Middle frontal gyrus (tissue), 1 donor: ENCODE results near the gene CHMP6.
"Not testable (repeated sequence)": the region's sequence is repeated elsewhere in the genome, so short reads cannot be mapped to it uniquely, and the experiment has no call there.

ENCODE experiments used
- DNase-seq: peaks from one replicate; pipeline ENCODE4 v3.0.0-alpha.2; 2015; ENCODE audit warnings: low spot score; ENCODE audit errors: extremely low spot score

The CHMP6 gene

GRCh38 chr17:81011951-81012350 lies 20.3 kb downstream of the CHMP6 start:
- DNase-seq: no peak

- DNase-seq: no peak
Measured at GRCh38 chr17:81012574-81013447, 21.2 kb downstream of the CHMP6 start.

DNA sequence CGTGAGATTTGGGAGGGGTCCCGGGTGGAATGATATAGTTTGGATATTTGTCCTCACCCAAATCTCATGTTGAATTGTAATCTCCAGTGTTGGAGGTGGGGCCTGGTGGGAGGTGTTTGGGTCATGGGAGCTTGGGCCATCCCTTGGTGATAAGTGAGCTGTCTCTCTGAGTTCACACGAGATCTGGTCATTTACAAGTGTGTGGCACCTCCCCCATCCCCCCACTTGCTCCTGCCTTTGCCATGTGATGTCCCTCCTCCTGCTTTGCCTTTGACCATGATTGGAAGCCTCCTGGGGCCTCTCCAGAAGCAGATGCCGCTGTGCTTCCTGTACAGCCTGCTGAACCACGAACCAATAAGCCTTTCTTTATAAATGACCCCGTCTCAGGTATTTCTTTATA lies 22.0 kb downstream of the CHMP6 start:
- no peak for DNase-seq

DNA sequence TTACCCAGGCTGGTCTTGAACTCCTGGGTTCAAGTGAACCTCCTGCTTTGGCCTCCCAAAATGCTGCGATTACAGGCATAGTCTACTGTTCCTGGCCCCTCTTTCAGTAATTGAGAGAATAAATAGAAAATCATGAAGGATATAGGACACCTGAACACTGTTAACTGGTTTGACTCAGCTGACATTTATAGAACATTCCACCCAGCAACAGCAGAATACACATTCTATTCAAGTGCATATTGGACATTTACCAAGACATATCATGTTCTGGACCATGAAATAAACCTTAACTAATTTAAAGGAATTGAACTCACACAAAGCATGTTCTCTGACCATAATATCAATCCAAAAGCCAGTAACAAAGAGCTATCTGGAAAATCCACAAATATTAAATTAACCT lies 23.5 kb downstream of the CHMP6 start:
- no peak for DNase-seq

DNA sequence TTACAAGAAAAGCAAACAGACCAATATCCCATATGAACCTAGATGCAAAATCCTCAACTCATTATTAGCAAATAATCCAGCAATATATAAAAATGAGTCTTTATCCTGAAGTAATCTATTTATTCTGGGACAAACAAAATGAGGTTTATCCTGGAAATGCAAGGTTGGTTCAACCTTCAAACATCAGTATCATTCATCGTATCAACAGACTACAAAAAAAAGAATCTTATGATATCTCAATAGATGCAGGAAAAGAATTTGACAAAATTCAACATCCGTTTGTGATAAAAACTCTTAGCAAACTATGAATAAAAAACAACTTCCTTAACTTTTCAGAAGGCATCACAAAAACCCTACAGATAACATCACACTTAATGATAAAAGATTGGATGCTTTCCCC lies 24.9 kb downstream of the CHMP6 start:
- DNase-seq: no peak

DNA sequence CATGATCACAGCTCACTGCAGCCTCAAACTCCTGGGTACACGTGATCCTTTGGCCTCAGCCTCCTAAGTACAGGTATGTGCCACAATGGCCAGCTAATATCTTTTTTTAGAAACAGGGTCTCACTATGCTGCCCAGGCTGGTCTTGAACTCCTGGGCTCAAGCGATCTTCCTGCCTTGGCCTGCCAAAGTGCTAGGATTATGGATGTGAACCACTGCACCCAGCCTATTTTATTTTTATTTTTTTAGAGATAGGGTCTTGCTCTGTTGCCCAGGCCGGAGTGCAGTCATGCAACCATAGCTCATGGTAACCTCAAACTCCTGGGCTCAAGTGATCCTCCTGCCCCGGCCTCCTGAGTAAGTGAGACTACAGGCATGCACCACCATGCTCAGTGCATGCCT lies 25.7 kb downstream of the CHMP6 start:
- not testable (repeated sequence) for DNase-seq

- no peak for DNase-seq
Measured at GRCh38 chr17:81018044-81018802, 26.6 kb downstream of the CHMP6 start.

- DNase-seq: no peak
Measured at GRCh38 chr17:81019563-81020442, 28.2 kb downstream of the CHMP6 start.

GRCh38 chr17:81020443-81020766 lies 28.8 kb downstream of the CHMP6 start:
- no peak for DNase-seq

GRCh38 chr17:81020767-81021497 lies 29.3 kb downstream of the CHMP6 start:
- DNase-seq: no peak

GRCh38 chr17:81021531-81022343 lies 30.1 kb downstream of the CHMP6 start:
- DNase-seq: no peak

DNA sequence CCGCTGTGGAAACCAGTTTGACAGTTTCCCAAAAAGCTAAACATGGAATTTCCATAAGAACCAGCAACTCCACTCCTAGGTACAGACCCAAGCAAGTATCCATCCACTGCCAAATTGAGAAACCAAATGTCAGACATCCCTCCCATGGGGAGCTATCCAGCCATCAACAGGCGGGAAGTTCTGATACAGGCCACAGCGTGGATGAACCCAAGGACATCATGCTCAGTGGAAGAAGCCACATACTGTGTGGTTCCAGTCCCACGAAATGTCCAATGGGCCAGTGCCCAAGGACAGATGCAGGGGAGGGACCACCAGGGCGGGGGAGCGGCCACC lies 30.7 kb downstream of the CHMP6 start:
- DNase-seq: no peak

GRCh38 chr17:81025065-81025740 lies 33.6 kb downstream of the CHMP6 start:
- no peak for DNase-seq

GRCh38 chr17:81025741-81026129 lies 34.1 kb downstream of the CHMP6 start:
- DNase-seq: no peak

DNA sequence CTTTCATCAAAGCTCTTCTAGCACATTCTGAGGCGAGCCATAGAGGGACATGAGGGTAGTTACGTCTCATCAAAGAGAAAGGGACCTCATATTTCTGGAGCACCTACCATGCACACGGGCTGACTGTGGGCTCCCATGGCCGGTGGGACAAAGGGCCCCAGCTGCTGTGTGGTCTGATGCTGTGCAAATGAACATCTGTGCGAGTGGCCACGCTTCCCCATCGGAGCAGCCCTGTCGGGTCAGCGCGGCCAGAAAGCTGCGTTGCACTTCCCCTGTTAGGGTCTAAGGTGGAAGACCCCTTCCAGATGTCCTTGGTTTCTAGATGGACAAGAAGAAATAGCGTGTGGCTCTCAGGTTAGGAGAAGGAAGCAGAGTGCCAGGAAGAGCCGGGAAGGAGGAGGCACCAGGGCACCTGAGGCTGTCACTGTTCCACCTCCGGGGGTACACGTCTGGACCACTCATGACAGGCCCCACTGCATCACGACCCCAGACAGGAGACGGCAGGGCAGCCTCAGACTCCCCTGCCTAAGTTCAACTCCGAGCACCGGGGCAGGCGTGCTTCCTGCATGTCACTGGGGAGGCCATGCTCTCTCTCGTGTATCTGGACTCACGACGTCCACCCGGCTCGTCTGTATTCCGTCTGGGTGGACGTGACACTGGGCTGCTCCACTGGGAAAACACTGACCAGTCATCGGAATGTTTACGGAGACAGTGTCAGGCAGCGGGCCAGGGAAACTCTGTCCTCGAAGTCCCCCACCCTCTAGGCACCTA lies 34.8 kb downstream of the CHMP6 start:
- no peak for DNase-seq

- DNase-seq: no peak
Measured at GRCh38 chr17:81027038-81027437, 35.4 kb downstream of the CHMP6 start.

- no peak for DNase-seq
Measured at GRCh38 chr17:81027591-81028505, 36.2 kb downstream of the CHMP6 start.

- DNase-seq: no peak
Measured at GRCh38 chr17:81028506-81028858, 36.8 kb downstream of the CHMP6 start.
